Measurements from ENCODE around the gene HBA1. TPM values are rescaled to one million over a fixed set of nuclear protein-coding genes. Genes with fewer than 3 reads are reported as not detected.

The HBA1 gene
- total and polyA plus RNA-seq, 9 of the 15 experiments (the other 6 are each of a cell fraction or from before 2014, with no cell fraction given), result 128 to 2,388 (median 380) TPM

GRCh38 chr16:180101-180675 is 3.7 kb downstream of the HBA1 start, which contains the start of gene HBQ1:
HBQ1 (plus strand) TSS chr16:180459; CDS start chr16:180487, 28 bp downstream.
- H3K9ac ChIP-seq (ENCODE audit: insufficient read depth in 1 of 2, low read depth in 2 of 2, low read length in 2 of 2), result peak within 1 kb of the TSS; percentile 72 to 98
- WGBS (ENCODE audit: insufficient coverage, low coverage, missing lambda C conversion rate), result 6% methylated on average over 27 of the region's 59 CpGs
- H3K4me1 ChIP-seq (replicated peaks in 1 of 2; ENCODE audit: control insufficient read depth in 2 of 2, insufficient read depth in 2 of 2, low read length in 2 of 2), result peaks cover 21 to 55% of the 10 kb centered on the region in 2 experiments; a peak in 4 of 5 replicates
- peaks cover 3% of the 10 kb centered on the region for H3K9me1 ChIP-seq (ENCODE audit: control insufficient read depth, insufficient read depth, low read length)
- BruUV-seq (replicated peaks), result no TSS peak
- ATAC-seq, result peak; percentile 63
- peaks cover 29% of the 10 kb centered on the region for H3K36me3 ChIP-seq (ENCODE audit: control insufficient read depth, insufficient read depth, low read length)
- in situ Hi-C loops (cut with MboI), result loop anchor here (5.0 kb wide), 1 partner anchor 73 kb away; no protein-coding TSS in a partner anchor
- no peak for FAIRE-seq
- no peaks in the 10 kb centered on the region for H3K9me3 ChIP-seq (replicated peaks; ENCODE audit: control insufficient read depth, insufficient read depth, low read depth, low read length)
- peaks cover 47% of the 10 kb centered on the region for H3K79me2 ChIP-seq (ENCODE audit: control insufficient read depth, insufficient read depth, low read length)
- H3K4me3 ChIP-seq, result peak within 1 kb of the TSS; percentile 61
- H4K20me1 ChIP-seq (replicated peaks; ENCODE audit: control insufficient read depth, insufficient read depth, low read length), result 0 out of 2 replicates have a peak, but pooled peaks cover 6% of the 10 kb centered on the region
- peak within 1 kb of the TSS; percentile 91 for H3K4me2 ChIP-seq (ENCODE audit: insufficient read depth, low read length)
- ChIA-PET POLR2A (interaction anchor here (0.7 to 1.4 kb wide), 7 partner anchors 9 to 145 kb away, joined by 3 to 7 read pairs (median 3); partner anchors contain the start of genes POLR3K and SNRNP25), CTCF (ENCODE audit: low intra/inter-chr PET ratio) (interaction anchor here (0.7 to 4.5 kb wide), 5 partner anchors 23 to 114 kb away, joined by 3 to 42 read pairs (median 27); no protein-coding TSS in a partner anchor)
- intact Hi-C loops (cut with micrococcal nuclease), result loop anchor here (2.0 kb wide), 1 partner anchor 73 kb away; no protein-coding TSS in a partner anchor
- no peaks in the 10 kb centered on the region for H3K27me3 ChIP-seq (ENCODE audit: control insufficient read depth in 2 of 2, insufficient read depth in 2 of 2, low read length in 2 of 2)
- H3K27ac ChIP-seq (ENCODE audit: extremely low read depth, low read depth, low read length), result peak within 1 kb of the TSS; percentile 83
- H2AFZ ChIP-seq (ENCODE audit: low read depth, low read length), result peak within 1 kb of the TSS; percentile 84
- DNase-seq (ENCODE audit: extremely low read depth in 1 of 4, low spot score in 3 of 4), result peak; percentile 78 to 90 (median 85)
- TF ChIP-seq ARID2 (IDR thresholded peaks at IDR 0.05), result no peak
- no peak for TF ChIP-seq ZNF263 (CRISPR knock-in tag; IDR thresholded peaks at IDR 0.05; ENCODE audit: borderline replicate concordance)
- no peak for TF ChIP-seq CHAMP1 (IDR thresholded peaks at IDR 0.05)
- no peak for TF ChIP-seq ZNF354B (CRISPR knock-in tag; IDR thresholded peaks at IDR 0.05)
- no peak for TF ChIP-seq YBX1 (IDR thresholded peaks at IDR 0.05)
- no peak for TF ChIP-seq STAT5A (IDR thresholded peaks at IDR 0.05; ENCODE audit: borderline replicate concordance, low read length)
- no peak for TF ChIP-seq MLLT1 (IDR thresholded peaks at IDR 0.05)
- peak; percentile 85 for TF ChIP-seq GATAD2B (IDR thresholded peaks at IDR 0.05; ENCODE audit: borderline replicate concordance)
- no peak for TF ChIP-seq ZSCAN32 (CRISPR knock-in tag; IDR thresholded peaks at IDR 0.05)
- no peak for TF ChIP-seq MTA2 (IDR thresholded peaks at IDR 0.05; ENCODE audit: low read depth)
- TF ChIP-seq HDGF (IDR thresholded peaks at IDR 0.05), result no peak
- no peak for TF ChIP-seq E4F1 (CRISPR knock-in tag; IDR thresholded peaks at IDR 0.05; ENCODE audit: borderline replicate concordance)
- TF ChIP-seq TOE1 (IDR thresholded peaks at IDR 0.05; ENCODE audit: borderline replicate concordance), result no peak; the same call in 1 of the 2 replicates
- TF ChIP-seq TOE1 (CRISPR knock-in tag; IDR thresholded peaks at IDR 0.05; ENCODE audit: borderline replicate concordance, low read depth), result no peak
- no peak for TF ChIP-seq ZNF12 (CRISPR knock-in tag; IDR thresholded peaks at IDR 0.05)
- TF ChIP-seq HCFC1 (IDR thresholded peaks at IDR 0.05; ENCODE audit: low read depth, low read length), result peak; percentile 28; the same call in 1 of the 2 replicates
- TF ChIP-seq ZKSCAN3 (CRISPR knock-in tag; IDR thresholded peaks at IDR 0.05), result no peak
- TF ChIP-seq ZNF551 (CRISPR knock-in tag; IDR thresholded peaks at IDR 0.05), result no peak
